ENCODE measurements around the gene CELSR1.
"Not testable (repeated sequence)": the region's sequence is repeated elsewhere in the genome, so short reads cannot be mapped to it uniquely, and the experiment has no call there.

The CELSR1 gene

GRCh38 chr22:46415776-46416519 is 121.5 kb downstream of the CELSR1 start:
- no peak for DNase-seq

GRCh38 chr22:46414704-46415103 is 122.7 kb downstream of the CELSR1 start:
- no peak for DNase-seq

- no peak for DNase-seq
Measured at GRCh38 chr22:46413725-46414379, 123.6 kb downstream of the CELSR1 start.

- no peak for DNase-seq
Measured at GRCh38 chr22:46411347-46411746, 126.1 kb downstream of the CELSR1 start.

- DNase-seq, result no peak
Measured at GRCh38 chr22:46410291-46410808, 127.1 kb downstream of the CELSR1 start.

GRCh38 chr22:46409631-46410210 is 127.7 kb downstream of the CELSR1 start:
- no peak for DNase-seq

GRCh38 chr22:46408568-46409506 is 128.6 kb downstream of the CELSR1 start:
- DNase-seq, result no peak

- DNase-seq, result no peak
Measured at GRCh38 chr22:46407748-46408147, 129.7 kb downstream of the CELSR1 start.

GRCh38 chr22:46406791-46407190 is 130.6 kb downstream of the CELSR1 start:
- no peak for DNase-seq

GRCh38 chr22:46406349-46406748 is 131.1 kb downstream of the CELSR1 start:
- DNase-seq, result no peak

GRCh38 chr22:46405901-46406300 is 131.5 kb downstream of the CELSR1 start:
- DNase-seq, result no peak

GRCh38 chr22:46403880-46404279 is 133.5 kb downstream of the CELSR1 start:
- not testable (repeated sequence) for DNase-seq

- no peak for DNase-seq
Measured at GRCh38 chr22:46402505-46402904, 134.9 kb downstream of the CELSR1 start.

GRCh38 chr22:46401370-46401769 is 136.1 kb downstream of the CELSR1 start:
- DNase-seq, result no peak

GRCh38 chr22:46399251-46400024 is 138.0 kb downstream of the CELSR1 start:
- DNase-seq, result no peak

GRCh38 chr22:46397951-46398350 is 139.5 kb downstream of the CELSR1 start:
- no peak for DNase-seq

- no peak for DNase-seq
Measured at GRCh38 chr22:46397514-46397913, 139.9 kb downstream of the CELSR1 start.

GRCh38 chr22:46397049-46397448 is 140.4 kb downstream of the CELSR1 start:
- not testable (repeated sequence) for DNase-seq

GRCh38 chr22:46395145-46395544 is 142.3 kb downstream of the CELSR1 start:
- no peak for DNase-seq

- DNase-seq, result no peak
Measured at GRCh38 chr22:46394622-46395021, 142.8 kb downstream of the CELSR1 start.

GRCh38 chr22:46393873-46394272 is 143.5 kb downstream of the CELSR1 start:
- DNase-seq, result no peak

All from GDM1 (cell line).